ENCODE results near the gene RAB11FIP2.

DNA sequence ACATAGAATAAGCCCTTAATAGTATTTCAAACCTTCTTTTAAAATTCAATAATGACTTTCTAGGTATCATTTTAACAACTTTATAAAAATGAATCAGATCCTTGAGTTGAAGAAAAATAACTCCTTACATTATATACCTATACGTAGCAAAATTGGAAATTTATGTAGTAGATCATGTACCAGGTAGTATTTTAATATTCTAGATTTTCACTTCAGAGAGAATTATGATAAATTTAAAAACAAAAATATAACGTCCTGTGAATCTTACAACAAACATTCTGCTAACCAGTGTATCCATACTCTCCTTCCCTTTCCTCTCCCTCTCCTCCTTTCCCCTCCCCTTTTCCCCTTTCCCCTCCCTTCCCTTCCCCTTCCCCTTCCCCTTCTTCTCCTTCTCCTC, 6.1 kb upstream of the RAB11FIP2 start:
- TF ChIP-seq, protein P1, sequence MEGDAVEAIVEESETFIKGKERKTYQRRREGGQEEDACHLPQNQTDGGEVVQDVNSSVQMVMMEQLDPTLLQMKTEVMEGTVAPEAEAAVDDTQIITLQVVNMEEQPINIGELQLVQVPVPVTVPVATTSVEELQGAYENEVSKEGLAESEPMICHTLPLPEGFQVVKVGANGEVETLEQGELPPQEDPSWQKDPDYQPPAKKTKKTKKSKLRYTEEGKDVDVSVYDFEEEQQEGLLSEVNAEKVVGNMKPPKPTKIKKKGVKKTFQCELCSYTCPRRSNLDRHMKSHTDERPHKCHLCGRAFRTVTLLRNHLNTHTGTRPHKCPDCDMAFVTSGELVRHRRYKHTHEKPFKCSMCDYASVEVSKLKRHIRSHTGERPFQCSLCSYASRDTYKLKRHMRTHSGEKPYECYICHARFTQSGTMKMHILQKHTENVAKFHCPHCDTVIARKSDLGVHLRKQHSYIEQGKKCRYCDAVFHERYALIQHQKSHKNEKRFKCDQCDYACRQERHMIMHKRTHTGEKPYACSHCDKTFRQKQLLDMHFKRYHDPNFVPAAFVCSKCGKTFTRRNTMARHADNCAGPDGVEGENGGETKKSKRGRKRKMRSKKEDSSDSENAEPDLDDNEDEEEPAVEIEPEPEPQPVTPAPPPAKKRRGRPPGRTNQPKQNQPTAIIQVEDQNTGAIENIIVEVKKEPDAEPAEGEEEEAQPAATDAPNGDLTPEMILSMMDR (IDR thresholded peaks at IDR 0.05), result no peak
- TF ChIP-seq POLR2A (IDR thresholded peaks at IDR 0.05), result no peak

Data from thyroid gland (tissue), 4 donors.